Measurements from ENCODE around the gene CD302. TPM values are rescaled to one million over a fixed set of nuclear protein-coding genes. Genes with fewer than 3 reads are reported as not detected.

The CD302 gene
- total and polyA plus RNA-seq, 2 of the 4 experiments (the other 2 are of a cell fraction) = 3.8 to 4.0 TPM

GRCh38 chr2:159832026-159832425, 34.0 kb upstream of the CD302 start:
- in situ Hi-C loops (cut with MboI; ENCODE audit: low sequenced_read_pairs) (no loop called here), intact Hi-C loops (cut with micrococcal nuclease) (no loop called here), dilution Hi-C loops (cut with HindIII; ENCODE audit: low sequenced_read_pairs, unreplicated experiment) (no loop called here)
- H2AFZ ChIP-seq (replicated peaks; ENCODE audit: low read length, poor library complexity) = no peak overlapping the region
- no peak overlapping the region for H3K4ac ChIP-seq (ENCODE audit: low read depth, low read length)
- H2BK20ac ChIP-seq (ENCODE audit: low read depth, low read length) = no peak overlapping the region
- H3K9me1 ChIP-seq (ENCODE audit: insufficient read depth, low read length) = no peaks in the 10 kb centered on the region
- H2BK5ac ChIP-seq (ENCODE audit: low read depth, low read length, poor library complexity, severe bottlenecking) = no peak overlapping the region
- no peaks in the 10 kb centered on the region for H3K4me1 ChIP-seq (ENCODE audit: control insufficient read depth, insufficient read depth, low read length)
- H3K4me2 ChIP-seq (ENCODE audit: low read depth, low read length) = no peak overlapping the region
- no peak overlapping the region for H3K9ac ChIP-seq (ENCODE audit: low read depth, low read length)
- H3K4me3 ChIP-seq (ENCODE audit: insufficient read depth, low read depth, low read length) = no peak overlapping the region
- H3K79me1 ChIP-seq (ENCODE audit: low read depth in 1 of 2, low read length in 2 of 2) = no peaks in the 10 kb centered on the region
- no peak overlapping the region for H4K91ac ChIP-seq (ENCODE audit: insufficient read depth, low read depth, low read length)
- H3K56ac ChIP-seq (ENCODE audit: extremely low read depth, insufficient read depth, low read length) = no peak overlapping the region
- H3K18ac ChIP-seq (ENCODE audit: low read depth, low read length) = no peak overlapping the region
- no peak overlapping the region for H4K5ac ChIP-seq (ENCODE audit: low read depth, low read length)
- no peak overlapping the region for H2BK120ac ChIP-seq (ENCODE audit: low read depth, low read length)
- no peaks in the 10 kb centered on the region for H3K9me3 ChIP-seq (ENCODE audit: control insufficient read depth, insufficient read depth, low read length)
- H3K27ac ChIP-seq (ENCODE audit: insufficient read depth, low read length) = no peak overlapping the region
- no peak overlapping the region for H3K14ac ChIP-seq (replicated peaks; ENCODE audit: low read depth, low read length)
- H2AK9ac ChIP-seq (replicated peaks; ENCODE audit: low read depth, low read length, poor library complexity) = no peak overlapping the region
- ATAC-seq (ENCODE audit: low read depth) = no peak
- no peak overlapping the region for H4K8ac ChIP-seq (ENCODE audit: low read depth in 2 of 2, low read length in 2 of 2)
- DNase-seq = no peak
- no TSS peak for BruUV-seq (replicated peaks)
- no peak overlapping the region for H2BK15ac ChIP-seq (ENCODE audit: low read depth, low read length)
- ChIA-PET CTCF (no interaction called here), POLR2A (ENCODE audit: unreplicated experiment) (no interaction called here)
- WGBS, 2 experiments (ENCODE audit: extremely low coverage in 2 of 2, insufficient read length in 1 of 2) = 73% methylated on average over 3 of the region's 7 CpGs; no CpG with 5 or more reads in 1 of the 2 experiments
- peaks cover 8% of the 10 kb centered on the region for H3K27me3 ChIP-seq (ENCODE audit: control insufficient read depth, insufficient read depth, low read length)
- H3K23ac ChIP-seq (ENCODE audit: low read depth, low read length) = no peak overlapping the region
- H3K36me3 ChIP-seq (ENCODE audit: control insufficient read depth, insufficient read depth, low read length) = no peaks in the 10 kb centered on the region
- no peaks in the 10 kb centered on the region for H4K20me1 ChIP-seq (ENCODE audit: insufficient read depth, low read length)
- TF ChIP-seq MAFK (IDR thresholded peaks at IDR 0.05; ENCODE audit: low read depth, low read length) = no peak
- TF ChIP-seq, protein P1, sequence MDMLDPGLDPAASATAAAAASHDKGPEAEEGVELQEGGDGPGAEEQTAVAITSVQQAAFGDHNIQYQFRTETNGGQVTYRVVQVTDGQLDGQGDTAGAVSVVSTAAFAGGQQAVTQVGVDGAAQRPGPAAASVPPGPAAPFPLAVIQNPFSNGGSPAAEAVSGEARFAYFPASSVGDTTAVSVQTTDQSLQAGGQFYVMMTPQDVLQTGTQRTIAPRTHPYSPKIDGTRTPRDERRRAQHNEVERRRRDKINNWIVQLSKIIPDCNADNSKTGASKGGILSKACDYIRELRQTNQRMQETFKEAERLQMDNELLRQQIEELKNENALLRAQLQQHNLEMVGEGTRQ (IDR thresholded peaks at IDR 0.05; ENCODE audit: low read depth, low read length) = no peak
- no peak for TF ChIP-seq CHD1 (IDR thresholded peaks at IDR 0.05; ENCODE audit: low read depth, low read length)
- no peak for TF ChIP-seq MXI1 (IDR thresholded peaks at IDR 0.05; ENCODE audit: borderline replicate concordance, low read depth, low read length)
- TF ChIP-seq POLR2A (IDR thresholded peaks at IDR 0.05; ENCODE audit: low read depth, low read length) = no peak
- no peak for TF ChIP-seq RFX5 (IDR thresholded peaks at IDR 0.05; ENCODE audit: low read depth, low read length)
- TF ChIP-seq, protein P2, sequence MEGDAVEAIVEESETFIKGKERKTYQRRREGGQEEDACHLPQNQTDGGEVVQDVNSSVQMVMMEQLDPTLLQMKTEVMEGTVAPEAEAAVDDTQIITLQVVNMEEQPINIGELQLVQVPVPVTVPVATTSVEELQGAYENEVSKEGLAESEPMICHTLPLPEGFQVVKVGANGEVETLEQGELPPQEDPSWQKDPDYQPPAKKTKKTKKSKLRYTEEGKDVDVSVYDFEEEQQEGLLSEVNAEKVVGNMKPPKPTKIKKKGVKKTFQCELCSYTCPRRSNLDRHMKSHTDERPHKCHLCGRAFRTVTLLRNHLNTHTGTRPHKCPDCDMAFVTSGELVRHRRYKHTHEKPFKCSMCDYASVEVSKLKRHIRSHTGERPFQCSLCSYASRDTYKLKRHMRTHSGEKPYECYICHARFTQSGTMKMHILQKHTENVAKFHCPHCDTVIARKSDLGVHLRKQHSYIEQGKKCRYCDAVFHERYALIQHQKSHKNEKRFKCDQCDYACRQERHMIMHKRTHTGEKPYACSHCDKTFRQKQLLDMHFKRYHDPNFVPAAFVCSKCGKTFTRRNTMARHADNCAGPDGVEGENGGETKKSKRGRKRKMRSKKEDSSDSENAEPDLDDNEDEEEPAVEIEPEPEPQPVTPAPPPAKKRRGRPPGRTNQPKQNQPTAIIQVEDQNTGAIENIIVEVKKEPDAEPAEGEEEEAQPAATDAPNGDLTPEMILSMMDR (conservative IDR thresholded peaks at IDR 0.05; ENCODE audit: low read depth, low read length) = no peak
- no peak for TF ChIP-seq ELK1 (IDR thresholded peaks at IDR 0.05; ENCODE audit: borderline replicate concordance, low read depth, low read length)
- TF ChIP-seq RCOR1 (IDR thresholded peaks at IDR 0.05; ENCODE audit: insufficient replicate concordance, low read length) = no peak
- no peak for TF ChIP-seq RAD21 (IDR thresholded peaks at IDR 0.05; ENCODE audit: low read length)
- no peak for TF ChIP-seq NFE2L2 (IDR thresholded peaks at IDR 0.05; ENCODE audit: low read depth, low read length)
- no peak overlapping the region for H2AK5ac ChIP-seq (ENCODE audit: low read depth, low read length)
